GM10847 (cell line): Measurements from ENCODE around the gene GUCY1A2.

Experiments
- POLR2A ChIP-seq: IDR thresholded peaks from 2 replicates; pipeline ENCODE4 v1.6.1; 2011; ENCODE audit not compliant: insufficient read length; ENCODE audit errors: extremely low read depth

The GUCY1A2 gene, protein sequence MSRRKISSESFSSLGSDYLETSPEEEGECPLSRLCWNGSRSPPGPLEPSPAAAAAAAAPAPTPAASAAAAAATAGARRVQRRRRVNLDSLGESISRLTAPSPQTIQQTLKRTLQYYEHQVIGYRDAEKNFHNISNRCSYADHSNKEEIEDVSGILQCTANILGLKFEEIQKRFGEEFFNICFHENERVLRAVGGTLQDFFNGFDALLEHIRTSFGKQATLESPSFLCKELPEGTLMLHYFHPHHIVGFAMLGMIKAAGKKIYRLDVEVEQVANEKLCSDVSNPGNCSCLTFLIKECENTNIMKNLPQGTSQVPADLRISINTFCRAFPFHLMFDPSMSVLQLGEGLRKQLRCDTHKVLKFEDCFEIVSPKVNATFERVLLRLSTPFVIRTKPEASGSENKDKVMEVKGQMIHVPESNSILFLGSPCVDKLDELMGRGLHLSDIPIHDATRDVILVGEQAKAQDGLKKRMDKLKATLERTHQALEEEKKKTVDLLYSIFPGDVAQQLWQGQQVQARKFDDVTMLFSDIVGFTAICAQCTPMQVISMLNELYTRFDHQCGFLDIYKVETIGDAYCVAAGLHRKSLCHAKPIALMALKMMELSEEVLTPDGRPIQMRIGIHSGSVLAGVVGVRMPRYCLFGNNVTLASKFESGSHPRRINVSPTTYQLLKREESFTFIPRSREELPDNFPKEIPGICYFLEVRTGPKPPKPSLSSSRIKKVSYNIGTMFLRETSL

DNA sequence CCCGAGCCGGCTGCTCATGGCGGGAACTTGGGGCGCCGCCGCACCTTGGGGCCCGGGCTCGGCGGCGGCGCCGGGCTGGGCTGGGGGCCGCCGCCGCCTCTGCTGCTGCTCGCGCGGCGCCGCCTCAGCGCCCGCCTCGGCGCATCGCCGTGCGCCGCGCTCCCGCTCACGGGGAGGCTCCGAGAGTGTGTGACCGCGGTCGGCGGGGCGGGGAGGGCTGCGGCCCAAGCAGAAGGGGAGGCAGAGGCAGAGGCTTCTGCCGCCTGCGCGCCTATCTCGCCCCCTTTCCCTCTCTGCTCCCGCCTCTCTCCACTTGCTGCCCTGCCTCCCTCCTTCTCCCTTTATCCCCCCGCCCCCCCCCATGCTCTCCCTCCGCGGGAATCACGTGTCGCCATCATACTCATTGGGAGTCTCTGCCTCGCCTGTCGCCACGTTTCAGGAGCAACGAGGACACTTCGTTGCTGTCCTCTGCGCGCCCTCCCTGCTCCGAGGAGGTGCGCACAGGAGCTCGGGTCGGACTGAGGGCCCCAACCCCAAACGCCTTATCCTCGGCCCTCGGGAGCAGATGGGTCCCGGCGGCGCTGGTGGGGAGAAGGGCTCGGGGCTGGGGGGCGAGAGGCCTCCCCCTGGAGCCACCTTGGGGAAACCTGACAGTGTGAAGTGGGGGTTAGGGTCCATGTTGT, at the start of gene GUCY1A2:
Gene GUCY1A2, minus strand, starts transcription at position 258 of the 683 bp plus-strand sequence. CDS start 421 bp downstream, outside the sequence.
- no peak for TF ChIP-seq POLR2A

DNA sequence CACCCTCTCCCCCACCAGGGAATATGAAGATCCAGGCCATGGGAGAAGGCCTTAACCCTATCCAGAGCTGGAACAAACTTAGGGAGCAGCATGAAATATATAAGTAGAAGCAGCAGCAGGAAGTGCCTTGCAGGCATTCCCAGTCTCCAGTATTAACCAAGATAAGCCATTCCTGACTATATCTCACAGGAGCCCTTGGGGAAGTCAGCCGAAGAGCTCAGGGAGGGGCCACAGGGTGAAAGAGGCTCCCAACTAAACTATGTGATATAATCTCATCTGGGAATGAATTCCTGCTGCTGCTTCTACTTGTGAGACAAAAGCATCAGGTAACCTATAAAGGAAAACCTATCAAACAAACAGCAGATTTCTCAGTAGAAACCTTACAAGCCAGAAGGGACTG, 36.1 kb upstream of the GUCY1A2 start:
- TF ChIP-seq POLR2A = no peak

DNA sequence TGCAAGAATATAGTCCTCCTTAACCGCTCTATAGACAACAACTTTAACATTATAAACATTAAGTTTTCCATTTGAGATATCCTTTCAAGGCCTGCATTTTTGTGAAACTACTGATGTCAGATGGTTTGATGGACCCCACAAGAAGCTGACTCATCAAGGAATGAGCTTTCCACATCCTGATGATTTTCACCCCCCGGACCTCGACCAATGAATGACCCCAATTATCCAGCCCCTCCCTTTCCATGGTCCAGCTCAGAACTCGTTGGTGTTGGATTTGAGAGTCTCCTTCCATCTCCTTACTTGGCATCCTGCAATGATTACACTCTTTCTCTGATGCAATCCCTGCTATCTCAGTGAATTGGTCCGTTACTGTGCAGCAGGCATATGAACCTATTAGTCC, 31.8 kb upstream of the GUCY1A2 start:
- TF ChIP-seq POLR2A = no peak

DNA sequence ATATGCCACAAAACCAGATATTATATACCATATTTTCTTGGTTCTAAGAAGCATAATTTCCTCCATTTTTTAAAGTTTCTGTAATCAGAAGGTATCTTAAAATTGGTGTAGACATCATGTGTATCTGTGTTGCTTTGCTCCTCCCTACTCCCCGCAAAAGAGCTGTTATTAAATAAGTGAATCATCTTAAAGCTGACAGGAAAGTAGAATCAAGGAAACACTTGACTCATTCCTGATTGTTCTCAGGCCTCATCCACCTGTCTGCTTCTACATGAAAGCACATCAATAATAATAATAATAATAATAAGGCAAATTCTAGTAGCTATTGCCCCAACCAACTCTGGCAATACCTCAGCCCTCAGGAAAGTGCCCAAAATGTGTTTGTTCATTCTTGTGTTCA, 26.2 kb upstream of the GUCY1A2 start:
- no peak for TF ChIP-seq POLR2A

DNA sequence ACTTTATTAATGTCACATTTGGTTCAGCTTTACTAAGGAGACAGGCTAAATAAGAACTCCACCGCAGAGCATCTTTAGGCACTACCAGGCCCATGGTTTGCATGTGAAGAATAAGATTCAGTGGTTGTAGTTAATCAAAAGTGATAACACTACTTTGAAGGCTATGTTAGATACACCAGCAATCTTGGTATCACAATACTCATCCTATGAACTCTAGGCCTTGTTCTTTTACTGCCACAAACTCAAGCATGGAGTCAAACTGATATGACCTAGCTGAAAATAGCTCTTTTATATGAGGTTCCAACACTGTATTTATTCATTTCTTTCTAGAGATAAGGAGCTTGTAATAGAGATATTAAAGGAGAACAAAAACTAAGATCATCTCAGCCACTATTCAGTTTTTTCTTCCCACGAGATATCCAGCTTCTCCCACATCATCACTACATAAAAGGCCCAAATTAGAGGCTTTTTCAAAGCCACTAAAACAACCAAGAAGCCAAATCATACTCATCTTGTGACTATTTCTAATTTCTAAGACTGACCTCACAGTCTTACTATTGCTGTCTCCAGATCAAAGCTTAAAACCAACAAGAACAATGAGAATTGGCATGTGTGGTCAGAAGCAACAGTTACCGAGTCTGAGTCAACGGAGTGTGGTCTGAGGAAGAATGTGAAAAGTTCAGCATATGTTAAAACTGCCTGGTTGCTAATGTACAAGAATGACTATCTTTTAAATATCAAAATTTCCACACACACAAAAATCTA, 25.1 kb upstream of the GUCY1A2 start:
- TF ChIP-seq POLR2A = no peak

DNA sequence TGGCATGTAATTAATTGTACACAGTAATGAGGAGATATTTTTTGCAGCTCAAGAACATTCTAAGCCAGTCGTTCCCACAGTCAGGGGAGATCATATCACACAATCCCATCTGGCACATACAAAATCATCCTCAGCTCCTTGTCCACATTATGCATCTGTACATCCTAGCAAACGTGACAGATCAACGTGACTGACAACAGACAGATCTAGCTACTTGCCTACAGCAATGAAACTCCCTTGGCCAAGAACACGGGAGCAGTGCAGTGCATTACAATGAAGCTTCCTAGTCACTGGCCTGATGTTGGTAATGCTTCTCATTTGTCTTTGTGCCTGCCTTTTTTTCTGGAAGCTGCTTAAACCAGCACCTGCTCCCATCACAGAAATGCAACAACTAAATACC, 24.5 kb upstream of the GUCY1A2 start:
- TF ChIP-seq POLR2A = no peak

DNA sequence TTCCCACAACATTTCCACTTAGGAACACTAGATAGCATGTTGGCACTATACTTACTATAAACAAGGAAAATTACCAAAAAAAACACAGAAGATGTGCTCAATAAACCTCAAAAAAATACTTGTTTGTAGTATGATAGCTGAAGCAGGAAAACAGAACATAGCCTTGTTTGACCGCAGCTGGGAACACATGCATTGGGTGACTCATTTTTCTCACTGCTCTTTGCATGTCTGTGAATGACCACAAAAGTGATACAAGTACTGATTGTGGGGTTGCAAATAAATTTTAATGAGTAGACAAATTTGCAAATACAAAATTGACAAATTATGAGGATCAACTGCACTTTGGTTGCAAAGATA, 22.8 kb upstream of the GUCY1A2 start:
- no peak for TF ChIP-seq POLR2A

DNA sequence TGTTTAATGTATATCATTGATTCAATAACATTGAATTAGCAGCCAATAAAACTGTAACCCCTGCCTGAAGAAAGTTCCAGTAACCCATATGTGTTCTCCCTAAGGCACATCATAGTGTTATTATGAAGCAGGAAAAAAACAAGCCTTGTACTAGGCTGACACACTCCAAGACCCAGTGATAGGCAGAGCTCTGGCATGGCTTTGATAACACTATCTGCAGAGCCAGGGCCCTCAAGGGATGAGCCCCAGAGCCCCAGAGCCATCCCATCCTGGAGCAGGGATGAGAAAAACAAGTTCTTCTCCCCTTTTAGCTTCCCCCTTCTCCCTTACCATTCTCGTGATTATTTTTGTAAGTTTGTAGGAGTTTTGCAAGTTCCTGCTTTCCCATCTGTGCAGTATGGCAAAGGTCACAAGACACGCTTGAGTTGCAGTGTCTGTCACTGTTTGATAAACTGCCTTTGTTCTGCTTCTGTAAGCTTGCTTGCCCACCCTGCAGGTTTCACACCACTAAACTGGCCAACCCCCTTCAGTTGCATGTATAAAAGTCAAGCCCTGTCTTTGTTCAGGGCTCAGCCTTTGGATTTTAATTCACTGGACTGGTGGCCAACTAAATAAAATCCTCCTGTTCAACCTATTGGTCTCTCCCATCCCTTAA, 22.3 kb upstream of the GUCY1A2 start:
- TF ChIP-seq POLR2A = no peak

DNA sequence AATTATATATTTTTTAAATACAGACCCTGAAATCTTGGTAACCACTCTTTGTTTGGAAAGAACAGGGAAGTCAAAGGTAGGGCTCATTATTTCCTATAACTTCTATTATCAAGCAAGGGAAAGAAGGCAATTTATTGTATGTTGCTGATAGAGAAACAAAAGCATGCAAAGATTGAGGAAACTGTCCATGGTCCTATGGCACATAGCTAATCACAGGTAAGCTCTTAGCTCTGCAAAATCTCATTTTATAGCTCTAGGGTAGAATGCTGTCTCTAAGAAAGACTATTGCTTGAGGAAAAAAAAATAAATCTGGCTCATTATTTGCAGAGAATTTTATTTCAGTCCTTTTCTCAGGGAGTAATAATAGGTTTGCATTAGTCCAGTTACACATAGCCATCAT, 7.4 kb upstream of the GUCY1A2 start:
- TF ChIP-seq POLR2A = no peak

DNA sequence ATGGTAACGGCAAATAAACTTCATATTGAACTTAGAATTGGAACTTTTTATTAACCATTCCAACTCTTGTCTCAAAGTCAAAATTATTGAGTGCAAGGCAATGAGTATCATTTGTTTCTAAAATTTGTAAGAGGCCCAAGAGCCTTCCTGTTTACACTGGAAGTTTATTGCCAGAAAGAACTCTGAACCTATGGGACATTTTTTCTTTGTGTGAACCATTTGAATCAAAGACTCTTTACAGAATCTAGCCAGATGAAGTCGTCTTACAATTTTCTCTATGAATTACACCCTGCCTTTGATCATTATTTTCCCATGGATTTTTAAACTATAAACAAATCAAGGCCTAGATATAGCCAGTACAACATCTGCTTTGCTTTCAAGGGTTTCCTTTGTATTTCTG, 2.3 kb upstream of the GUCY1A2 start:
- no peak for TF ChIP-seq POLR2A

DNA sequence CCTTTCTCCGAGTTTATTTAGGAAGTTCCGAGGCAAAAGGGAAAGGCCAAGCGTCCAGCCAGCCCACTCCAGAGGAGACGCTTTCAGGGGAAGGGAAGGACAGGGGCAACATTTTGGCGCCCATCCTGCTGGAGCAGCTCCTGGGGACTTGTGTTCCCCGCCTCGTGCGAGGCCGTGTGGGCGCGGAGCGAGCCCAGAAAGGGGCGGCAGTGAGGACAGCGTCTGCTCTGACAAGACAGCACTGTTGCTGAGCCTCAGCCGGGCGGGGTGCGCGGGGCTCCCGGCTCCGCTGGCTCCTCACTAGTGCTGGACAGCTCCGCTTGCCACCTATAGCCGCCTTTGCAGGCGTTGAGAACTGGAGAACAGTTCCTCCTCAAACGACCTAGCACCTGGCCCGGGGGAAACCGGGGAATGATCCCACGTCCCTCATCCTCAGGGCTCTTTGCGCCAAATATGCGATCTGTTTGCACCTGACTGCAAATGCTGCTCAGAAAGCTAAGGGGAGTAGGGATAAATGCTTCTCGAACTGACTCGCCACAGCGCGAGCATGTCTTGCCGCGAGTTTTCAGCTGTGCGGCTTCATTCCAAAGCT, 722 bp upstream of the GUCY1A2 start:
- no peak for TF ChIP-seq POLR2A

DNA sequence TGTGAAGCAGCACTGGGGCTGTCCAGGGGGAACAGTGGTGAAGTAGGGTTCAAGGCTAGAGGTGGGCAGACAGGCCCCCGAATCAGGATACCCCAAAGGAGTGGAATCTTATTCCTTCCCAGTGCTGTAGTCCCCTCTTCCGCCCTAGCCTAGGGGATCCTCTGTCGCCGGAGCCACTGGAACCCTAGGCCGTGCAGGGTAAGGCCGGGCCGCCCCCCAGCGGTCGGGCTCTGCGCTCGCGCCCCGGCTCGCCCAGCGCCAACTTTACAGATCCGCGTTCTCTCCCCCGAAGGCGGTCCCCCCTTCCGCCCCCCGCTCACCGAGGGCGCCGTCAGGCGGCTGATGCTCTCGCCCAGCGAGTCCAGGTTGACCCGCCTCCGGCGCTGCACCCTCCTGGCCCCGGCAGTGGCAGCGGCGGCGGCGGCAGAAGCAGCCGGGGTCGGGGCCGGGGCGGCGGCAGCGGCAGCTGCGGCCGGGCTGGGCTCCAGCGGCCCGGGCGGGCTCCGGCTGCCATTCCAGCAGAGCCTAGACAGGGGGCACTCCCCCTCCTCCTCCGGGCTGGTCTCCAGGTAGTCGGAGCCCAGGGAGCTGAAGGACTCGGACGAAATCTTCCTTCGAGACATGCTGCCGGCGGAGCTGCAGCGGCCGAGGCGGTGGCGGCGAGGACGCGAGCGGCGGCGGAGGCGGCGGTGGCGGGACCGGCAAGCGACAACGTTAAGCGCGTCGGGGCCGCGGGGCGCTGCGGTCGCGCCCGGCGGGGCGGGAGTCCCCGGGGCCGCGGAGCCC, 650 bp downstream of the GUCY1A2 start:
- TF ChIP-seq POLR2A = no peak

DNA sequence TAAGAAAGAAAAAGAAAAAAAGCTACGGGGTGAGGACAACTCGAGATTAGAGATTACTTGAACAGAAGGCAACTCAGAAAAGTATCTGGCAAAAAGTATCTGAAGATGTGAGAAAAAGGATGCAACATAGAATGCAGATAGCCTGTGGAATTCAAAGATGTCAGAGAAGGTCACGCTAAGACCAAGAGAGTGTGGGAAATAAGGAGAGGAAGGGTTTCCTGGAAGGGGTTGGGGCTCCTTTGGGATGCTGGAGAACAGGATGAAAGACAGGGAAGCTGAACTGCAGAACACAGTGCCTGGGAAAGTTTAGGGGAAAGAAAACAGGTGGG, 1.2 kb downstream of the GUCY1A2 start:
- TF ChIP-seq POLR2A = no peak

DNA sequence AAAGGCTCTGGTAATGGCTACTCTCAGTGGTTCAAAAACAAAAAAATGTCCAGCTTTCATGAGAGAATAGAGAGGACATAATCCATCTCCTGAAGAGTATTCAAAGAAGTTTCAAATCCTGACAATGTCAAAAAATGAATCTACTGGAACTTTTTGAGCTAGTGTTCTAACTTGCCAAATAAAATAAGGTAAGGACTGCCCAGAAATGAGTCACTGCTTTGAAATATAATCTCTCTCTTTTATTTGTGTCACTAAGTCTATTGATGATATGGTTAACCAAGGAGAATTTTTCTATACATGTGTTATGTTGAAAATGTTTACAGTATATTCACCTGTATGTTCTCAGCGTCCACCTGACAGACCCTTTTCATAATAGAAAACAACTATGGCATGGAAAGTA, 3.4 kb downstream of the GUCY1A2 start:
- no peak for TF ChIP-seq POLR2A

DNA sequence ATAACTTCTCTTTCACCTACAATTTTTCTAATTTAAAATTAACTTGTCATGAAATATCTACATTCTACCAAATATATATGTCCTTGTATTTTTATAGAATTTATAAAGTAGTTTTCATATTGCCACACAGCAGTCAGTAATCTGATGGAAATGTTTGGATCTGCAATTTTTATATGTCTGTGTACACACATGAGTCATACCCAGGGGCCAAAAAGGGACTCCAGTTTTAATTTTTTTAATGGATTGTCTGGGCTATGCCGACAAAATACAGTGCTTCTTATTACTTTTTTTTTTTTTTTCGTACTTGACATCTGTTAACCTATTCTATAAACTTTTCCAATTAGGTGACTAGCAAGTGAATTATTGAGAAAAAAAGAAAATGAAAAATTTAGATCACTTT, 6.3 kb downstream of the GUCY1A2 start:
- TF ChIP-seq POLR2A = no peak
